ENCODE measurements around the gene AVPI1.

DNA sequence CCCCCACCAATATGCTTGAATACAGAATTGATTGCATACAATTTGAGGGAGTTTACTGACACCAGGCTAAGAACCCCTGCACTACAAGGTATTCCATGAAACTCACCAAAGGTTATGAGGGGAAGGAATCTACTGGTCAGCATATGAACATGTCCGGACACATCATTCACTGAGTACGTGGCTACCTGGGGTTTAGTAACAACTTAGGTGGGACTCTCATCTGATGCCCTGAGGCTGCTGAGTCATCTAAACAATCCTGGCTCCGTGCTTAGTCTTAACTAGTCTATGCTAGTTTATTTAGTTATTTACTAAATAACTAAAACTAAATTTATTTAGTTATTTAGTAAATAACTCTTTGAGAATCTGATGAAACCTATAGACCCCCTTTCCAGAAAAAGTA lies 35.3 kb downstream of the AVPI1 start:
- TF ChIP-seq, protein P1, sequence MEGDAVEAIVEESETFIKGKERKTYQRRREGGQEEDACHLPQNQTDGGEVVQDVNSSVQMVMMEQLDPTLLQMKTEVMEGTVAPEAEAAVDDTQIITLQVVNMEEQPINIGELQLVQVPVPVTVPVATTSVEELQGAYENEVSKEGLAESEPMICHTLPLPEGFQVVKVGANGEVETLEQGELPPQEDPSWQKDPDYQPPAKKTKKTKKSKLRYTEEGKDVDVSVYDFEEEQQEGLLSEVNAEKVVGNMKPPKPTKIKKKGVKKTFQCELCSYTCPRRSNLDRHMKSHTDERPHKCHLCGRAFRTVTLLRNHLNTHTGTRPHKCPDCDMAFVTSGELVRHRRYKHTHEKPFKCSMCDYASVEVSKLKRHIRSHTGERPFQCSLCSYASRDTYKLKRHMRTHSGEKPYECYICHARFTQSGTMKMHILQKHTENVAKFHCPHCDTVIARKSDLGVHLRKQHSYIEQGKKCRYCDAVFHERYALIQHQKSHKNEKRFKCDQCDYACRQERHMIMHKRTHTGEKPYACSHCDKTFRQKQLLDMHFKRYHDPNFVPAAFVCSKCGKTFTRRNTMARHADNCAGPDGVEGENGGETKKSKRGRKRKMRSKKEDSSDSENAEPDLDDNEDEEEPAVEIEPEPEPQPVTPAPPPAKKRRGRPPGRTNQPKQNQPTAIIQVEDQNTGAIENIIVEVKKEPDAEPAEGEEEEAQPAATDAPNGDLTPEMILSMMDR (IDR thresholded peaks at IDR 0.05; ENCODE audit: insufficient read depth, low read depth, low read length) = no peak
- TF ChIP-seq EZH2 (IDR thresholded peaks at IDR 0.05; ENCODE audit: insufficient read depth, low read length) = no peak

All from astrocyte (in vitro differentiated cells and primary cell).